HG03103 (cell line): Measurements from ENCODE around the gene IMPA2.
"Not testable (repeated sequence)": the region's sequence is repeated elsewhere in the genome, so short reads cannot be mapped to it uniquely, and the experiment has no call there.

ENCODE experiments used
- ATAC-seq: cut with Tn5 transposase; IDR thresholded peaks from one replicate; pipeline ENCODE4 v1.9.1; 2021; ENCODE audit warnings: low read depth; ENCODE audit not compliant: unreplicated experiment

Gene IMPA2

DNA sequence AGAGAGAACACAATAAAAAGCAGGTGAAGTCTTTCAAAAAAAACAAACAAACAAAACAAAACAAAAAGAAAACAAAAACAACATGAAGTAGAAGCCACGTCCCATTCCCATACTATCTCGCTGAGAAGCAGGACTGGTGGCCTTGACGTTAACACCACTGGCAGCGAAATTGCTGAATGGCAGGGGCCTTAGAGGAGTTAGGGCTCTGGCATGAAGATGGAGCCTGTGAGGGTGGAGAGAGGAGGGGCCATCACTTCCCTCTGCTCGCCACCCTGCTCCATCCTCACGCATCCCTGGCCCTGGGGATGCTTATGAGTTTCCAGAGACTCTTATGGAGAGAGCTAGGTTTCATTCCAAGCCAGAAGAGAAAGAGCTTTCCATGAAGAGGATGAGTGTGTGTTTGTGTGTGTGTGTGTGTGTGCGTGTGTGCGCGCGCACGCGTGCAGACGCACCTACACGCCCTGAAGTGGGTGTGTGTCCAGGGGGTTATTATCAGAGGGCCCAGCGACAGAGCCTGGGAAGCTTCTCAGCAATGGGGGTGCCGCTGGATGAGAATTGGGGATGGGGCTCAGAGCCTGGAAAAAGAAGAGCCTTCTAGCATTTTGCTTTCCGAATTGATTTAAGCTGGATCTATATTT lies 20.4 kb upstream of the IMPA2 start:
- ATAC-seq, result no peak

GRCh38 chr18:11962597-11962996 lies 18.7 kb upstream of the IMPA2 start:
- ATAC-seq, result no peak

DNA sequence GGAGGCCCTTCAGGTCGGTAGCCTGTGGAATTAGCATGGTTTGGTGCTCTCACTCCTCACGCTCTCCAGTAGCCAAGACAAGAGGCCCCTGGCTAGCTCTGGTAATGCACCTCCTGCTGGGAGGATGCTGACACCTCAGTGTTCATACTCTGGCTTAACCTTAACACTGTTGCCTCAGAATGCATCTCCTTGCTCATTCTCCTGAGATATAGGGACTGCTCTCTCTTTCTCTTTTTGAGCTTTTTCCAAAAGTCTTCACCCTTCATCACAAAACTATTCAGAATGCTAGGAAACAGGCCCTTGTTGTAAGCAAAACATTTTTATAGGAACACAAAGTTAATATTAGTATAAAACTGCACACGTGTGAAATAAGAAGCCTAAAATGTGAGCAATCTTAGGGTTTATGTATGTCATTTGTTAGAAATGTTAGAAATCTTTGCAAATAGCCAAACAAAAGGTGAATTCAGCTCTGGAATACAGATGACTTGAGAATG lies 17.3 kb upstream of the IMPA2 start:
- ATAC-seq, result no peak

DNA sequence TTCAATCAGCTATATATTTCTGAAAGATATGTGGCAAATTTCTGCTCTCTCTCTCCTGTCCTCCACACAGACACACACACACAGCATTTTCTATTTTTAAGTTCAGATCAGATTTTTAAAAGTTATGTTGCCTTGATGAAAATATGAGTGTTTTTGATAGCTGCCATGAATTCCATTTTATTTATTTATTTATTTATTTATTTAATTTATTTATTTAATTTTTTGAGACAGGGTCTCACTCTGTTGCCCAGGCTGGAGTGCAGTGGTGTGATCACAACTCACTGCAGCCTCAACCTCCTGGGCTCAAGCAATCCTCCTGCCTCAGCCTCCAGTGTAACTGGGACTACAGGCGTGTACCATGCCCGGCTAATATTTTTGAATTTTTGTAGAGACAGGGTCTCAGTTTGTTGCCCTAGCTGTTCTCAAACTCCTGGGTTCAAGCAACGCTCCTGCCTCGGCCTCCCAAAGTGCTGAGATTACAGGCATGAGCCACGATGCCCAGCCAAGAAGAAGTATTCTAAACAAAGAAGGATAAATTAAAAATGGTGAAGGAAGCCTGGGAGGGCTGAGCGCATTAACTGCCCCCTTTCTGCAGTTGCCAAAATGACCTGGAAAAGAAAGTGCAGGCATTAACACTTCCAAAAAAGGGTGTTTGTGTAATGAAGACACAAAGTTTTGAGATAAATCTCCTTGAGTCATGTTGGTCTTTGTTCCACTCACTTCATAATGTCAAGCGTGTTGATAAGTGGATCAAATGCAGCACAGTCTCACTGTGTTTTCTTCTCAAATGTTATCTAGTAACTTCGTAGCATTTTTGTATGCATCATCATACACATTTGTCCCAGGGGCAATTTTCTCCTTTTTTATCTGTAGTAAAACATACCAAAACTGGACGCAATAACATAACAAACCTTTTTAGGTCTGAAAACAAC lies 11.1 kb upstream of the IMPA2 start:
- ATAC-seq, result no peak

DNA sequence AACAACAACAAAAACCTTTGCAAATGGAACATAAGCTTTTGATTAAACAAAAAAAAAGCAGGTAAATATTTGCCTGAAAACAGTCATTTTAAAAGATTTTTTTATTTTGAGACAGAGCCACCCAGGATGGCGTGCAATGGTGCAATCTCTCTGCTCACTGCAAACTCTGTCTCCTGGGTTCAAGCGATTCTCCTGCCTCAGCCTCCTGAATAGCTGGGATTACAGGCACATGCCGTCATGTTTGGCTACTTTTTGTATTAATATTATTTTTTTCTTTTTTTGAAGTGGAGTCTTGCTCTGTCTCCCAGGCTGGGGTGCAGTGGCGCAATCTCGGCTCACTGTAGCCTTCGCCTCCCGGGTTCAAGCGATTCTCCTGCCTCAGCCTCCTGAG lies 10.5 kb upstream of the IMPA2 start:
- not testable (repeated sequence) for ATAC-seq

DNA sequence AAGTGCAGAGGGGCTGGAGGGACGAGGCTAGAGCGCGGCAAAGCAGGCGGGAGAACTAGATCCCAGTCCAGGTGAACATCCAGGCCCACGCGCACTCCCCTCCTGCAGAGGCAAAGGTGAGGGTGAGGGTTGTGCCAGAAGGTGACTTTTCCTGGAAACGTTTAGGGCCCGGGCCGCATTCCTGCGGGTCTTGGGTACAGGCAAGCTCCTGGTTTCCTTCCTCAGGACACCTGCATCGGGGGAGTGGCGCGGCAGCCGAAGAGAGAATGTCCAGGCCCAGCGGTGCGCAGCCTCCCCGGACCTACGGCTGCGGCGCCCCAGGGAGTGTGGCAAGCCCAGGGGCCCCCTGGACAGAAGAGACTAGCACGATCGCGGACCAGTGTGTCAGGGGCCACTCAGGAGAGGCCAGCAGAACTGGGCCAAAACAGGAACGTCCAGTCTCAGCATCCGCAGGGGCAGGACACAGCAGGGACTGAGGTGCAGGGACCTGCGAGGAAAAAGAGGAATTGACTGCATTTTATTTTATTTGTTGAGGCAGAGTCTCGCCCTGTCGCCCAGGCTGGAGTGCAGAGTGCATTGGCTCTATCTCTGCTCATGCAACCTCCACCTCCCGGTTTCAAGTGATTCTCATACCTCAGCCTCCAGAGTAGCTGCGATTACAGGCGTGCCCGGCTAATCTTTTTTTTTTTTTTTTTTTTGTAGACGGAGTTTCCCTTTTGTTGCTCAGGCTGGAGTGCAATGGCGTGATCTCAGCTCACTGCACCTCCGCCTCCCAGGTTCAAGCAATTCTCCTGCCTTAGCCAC lies 8.7 kb upstream of the IMPA2 start:
- ATAC-seq, result no peak

DNA sequence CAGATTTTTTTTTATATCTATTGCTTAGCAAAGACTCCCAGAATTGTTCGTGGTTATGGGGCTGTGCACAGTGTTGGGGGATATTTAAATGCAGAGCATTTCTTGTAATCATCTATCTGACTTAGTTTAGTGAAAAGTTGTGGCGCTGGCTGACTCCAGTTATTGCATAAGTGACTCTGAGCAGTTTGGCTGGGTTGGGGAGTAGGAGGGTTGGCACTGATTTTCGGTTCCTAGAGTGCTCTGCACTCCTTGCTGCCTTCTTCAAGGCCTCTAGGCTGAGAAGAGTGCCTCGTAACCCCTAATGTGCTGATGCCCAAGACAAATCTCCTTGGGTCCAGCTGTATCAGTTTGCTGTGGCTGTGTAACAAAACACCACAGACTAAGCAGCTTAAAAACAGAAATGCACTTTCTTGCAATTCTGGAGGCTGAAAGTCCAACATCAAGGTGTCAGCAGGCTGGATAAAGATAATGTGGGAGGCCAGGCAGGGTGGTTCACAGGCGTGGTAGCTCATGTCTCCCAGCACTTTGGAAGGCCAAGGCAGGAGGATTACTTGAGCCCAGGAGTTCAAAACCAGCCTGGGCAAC lies 6.5 kb upstream of the IMPA2 start:
- ATAC-seq, result no peak

DNA sequence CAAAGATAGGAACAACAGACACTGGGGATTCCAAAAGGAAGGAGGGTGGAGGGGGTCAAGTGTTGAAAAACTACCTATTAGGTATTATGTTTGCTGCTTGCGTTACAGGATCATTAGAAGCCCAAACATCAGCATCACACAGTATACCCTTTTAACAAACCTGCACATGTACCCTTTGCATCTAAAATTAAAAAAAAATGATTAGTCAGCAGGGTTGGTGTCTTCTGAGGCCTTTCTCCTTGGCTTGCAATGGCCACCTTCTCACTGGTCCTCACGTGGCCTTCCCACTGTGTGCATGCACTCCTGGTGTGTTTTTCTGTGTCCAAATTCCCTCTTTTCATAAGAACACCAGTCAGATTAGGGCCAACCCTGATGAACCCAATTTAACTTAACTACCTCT lies 5.6 kb upstream of the IMPA2 start:
- no peak for ATAC-seq

GRCh38 chr18:11976315-11977152 lies 4.8 kb upstream of the IMPA2 start:
- ATAC-seq, result no peak

GRCh38 chr18:11977153-11977466 lies 4.2 kb upstream of the IMPA2 start:
- ATAC-seq, result no peak

GRCh38 chr18:11978956-11979355 lies 2.4 kb upstream of the IMPA2 start:
- no peak for ATAC-seq

GRCh38 chr18:11980163-11980493 lies 1.2 kb upstream of the IMPA2 start:
- ATAC-seq, result no peak

DNA sequence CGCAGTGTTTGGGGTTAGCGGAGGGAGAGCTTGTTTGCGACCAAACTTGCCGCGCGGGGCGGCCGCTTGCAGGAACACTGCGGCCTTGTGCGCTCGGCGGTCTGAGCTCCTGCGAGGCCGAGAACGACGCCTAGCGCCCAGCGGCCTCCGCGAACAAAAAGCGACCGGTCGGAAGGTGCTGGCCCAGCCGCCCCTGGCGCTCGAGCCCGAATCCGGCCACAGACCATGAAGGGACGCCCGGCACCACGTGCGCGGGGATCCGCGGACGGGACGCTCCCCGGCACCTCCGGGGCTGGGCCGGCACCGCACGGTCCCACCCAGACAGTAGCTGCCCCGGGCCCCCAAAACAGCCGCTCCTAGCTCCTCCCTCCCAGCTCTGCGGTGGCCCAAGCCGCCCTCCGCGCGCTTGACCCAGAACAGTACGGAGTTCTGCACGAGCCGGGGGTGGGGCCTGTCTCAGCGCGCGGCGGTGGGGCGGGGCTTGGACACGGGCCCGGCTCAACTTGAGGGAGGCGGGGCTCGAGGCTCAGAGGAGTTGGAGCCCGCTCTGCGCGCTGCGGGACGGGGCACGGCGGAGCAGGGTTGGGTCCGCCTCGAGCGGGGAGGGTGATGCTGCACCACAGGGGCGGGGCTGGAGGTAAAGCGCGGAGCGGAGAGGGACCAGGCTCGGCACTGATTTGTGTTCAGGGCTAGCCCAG lies 664 bp upstream of the IMPA2 start:
- ATAC-seq, result peak; percentile 86

DNA sequence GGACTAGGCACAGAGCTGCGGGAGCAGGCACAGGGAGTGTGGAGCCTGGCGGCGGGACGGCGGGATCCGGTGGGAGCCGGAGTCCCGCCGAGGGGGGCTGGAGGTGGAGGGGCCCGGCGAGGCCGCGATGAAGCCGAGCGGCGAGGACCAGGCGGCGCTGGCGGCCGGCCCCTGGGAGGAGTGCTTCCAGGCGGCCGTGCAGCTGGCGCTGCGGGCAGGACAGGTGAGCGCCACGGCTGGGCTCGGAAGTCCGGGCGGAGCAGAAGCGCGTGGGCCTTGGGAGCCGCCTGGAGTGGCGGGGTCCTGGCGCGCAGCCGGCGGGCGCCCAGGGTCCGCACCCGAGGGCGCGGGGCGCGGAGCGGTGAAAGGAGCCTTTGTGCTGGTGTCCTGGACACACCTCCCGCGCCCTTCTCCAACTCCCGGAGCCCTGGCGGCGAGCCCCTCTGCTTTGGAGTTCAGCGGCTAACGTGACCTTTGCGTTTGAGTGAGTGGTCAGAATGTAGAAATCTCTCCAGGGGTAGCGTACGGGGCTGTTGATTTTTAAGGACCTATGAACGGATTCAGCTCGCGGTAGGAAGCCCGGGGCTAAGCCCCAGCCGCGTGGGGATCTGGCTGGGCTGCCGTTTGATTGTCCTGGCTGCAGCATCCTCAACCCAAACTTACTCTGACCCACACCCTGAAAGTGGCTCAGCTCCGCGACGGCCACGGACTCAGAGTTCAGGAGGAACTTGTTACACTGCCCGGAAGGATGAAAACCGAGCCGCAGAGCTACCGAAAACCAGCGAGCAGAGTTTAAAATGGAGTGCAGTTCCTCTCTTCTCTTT lies 448 bp downstream of the IMPA2 start:
- ATAC-seq, result peak; percentile 15

DNA sequence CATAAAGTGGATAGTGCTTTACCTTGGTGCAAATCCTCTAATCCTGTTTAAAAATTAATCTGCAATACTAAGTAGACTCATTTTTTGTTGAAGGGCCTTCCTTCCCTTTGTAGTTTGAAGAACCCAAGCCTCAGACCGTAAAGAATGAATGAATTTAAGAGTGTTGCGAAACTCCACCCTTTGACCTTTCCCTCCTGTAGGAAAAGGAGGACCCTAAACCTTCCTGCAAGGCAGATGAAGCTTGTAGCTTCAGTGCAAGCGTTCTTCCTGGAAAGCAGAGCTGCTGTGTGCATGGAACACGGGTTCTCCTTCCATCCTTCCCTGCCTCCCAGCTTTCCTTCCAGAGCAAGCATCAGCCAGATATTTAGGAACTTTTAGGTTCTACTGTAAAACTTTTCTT lies 1.7 kb downstream of the IMPA2 start:
- ATAC-seq, result no peak

DNA sequence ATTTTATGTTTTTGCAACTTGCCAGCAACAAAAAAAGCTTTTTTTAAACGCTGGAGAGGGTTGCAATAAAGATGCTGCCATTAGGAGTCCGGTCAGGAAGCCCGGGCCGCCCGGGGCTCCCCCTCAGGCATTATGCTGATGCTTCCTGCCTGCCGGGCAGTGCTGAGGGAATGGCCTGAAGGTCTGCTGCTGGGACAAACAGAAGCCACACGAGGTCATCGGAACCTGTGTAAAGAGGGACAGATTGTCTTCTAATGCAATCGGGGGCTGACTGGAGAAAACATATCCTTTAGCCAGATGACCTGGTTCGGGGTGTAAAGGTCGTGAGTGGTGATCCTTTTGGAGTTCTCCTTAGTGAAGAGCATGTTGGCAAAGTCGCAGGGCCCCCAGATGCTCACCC lies 2.3 kb downstream of the IMPA2 start:
- ATAC-seq, result no peak

- ATAC-seq, result no peak
Observed at GRCh38 chr18:11984091-11984490, 2.8 kb downstream of the IMPA2 start.

DNA sequence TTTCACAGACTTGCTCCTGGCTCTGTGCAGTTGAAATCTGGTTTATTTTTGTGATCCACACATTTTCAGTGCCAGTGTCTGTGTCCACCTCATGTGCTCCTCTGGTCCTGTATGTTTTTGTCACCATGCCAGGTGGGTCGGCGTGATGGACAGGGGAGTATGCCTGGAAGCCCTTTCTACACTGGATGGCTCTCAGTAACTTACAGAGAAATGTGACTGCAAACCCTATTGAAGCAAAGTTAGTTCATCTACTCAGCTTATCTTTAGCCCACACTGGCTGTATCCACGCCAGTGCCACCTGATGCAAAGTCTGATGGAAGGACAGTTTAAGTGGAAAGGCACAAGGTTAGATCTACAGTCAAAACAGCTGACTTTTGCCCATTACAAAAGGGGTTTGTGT lies 4.3 kb downstream of the IMPA2 start:
- ATAC-seq, result no peak

DNA sequence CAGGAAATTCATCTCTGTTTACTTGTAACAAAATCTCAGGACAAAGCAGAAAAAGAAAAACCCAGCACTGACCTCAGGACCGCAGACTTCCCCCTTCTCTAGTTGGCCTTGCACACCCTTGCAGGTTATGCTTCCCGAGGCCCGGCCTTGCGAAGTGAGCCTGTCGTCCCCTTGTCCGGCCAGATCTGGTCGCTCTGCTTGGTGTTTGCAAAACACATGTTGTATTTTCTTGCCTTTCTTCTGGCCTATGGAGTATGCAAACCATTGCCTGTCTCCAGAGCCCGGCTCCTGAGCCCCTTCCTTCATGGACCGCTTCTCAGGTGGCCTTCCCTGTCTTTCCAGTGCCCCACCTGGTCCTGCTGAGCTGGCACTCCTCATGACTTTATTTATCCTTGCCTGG lies 4.8 kb downstream of the IMPA2 start:
- no peak for ATAC-seq
